8988T (cell line): ENCODE results near the gene C12orf75.
"Not testable (repeated sequence)": the region's sequence is repeated elsewhere in the genome, so short reads cannot be mapped to it uniquely, and the experiment has no call there.

ENCODE experiments used
- DNase-seq: peaks from one replicate; pipeline ENCODE4 v3.0.0; 2011

C12orf75 gene

DNA sequence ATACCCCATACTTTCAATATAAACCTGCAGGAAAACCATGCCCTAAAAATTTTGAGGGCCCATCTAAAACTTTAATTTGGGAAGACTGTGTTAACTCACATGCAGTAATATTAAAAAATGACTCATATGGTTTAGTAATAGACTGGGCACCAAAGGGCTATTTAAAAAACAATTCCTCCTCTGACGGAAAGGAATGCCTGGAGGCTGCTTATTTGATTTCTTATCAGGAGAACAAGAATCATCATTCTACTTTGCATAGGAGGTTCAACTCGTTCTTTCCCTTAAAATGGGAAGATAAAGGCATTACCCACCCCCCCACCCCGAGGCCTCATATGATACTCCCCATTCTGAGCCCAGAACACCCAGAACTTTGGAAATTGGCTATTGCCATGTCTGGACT lies 18.6 kb upstream of the C12orf75 start:
- not testable (repeated sequence) for DNase-seq

DNA sequence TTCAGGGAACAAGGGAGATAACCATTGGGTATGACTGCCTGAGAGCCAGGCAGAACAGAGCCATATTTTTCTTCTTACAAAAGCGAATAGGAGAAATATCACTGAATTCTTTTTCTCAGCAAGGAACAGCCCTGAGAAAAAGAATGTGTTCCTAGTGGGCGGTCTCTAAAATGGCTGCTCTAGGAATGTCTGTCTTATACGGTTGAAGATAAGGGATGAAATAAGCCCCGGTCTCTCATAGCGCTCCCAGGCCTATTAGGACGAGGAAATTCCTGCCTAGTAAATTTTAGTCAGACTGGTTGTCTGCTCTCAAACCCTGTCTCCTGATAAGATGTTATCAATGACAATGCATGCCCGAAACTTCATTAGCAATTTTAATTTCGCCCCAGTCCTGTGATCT lies 16.7 kb upstream of the C12orf75 start:
- not testable (repeated sequence) for DNase-seq

DNA sequence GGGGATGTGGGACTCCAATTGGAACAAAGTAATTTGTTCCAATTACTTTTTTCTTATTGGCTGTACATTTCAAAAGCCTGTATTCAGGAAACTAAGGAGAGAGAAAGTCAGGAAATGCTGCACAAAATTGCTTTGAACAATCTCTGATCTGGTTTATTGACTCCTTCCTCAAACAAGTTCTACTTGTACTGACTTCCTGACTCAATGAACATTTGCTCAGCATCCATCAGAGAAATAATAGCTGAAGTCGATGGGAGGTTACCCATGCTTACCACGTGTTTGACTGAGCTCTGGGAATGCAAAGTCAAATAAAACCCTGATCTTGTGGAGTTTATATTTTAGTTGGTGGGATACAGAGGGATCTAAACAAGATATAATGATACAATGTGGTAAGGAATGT lies 15.4 kb upstream of the C12orf75 start:
- DNase-seq: no peak

DNA sequence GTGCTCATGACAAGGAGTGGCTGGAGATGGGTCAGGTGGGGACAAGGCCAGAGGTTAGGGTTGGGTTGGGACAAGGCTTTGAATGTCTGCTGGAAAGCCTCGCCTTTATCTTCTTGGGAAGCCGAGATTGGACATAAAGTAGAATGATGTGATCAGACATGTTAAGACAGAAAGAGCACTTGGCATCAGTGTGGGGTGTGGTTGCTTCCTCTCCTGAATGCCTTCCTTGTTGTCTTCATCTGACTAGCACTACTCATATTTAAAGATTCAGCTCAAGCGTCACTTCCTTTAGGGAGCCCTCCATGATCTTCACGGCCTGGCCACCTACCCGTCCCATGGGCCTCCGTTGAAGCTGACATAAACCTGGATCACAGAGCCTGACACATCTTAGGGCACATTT lies 14.8 kb upstream of the C12orf75 start:
- no peak for DNase-seq

DNA sequence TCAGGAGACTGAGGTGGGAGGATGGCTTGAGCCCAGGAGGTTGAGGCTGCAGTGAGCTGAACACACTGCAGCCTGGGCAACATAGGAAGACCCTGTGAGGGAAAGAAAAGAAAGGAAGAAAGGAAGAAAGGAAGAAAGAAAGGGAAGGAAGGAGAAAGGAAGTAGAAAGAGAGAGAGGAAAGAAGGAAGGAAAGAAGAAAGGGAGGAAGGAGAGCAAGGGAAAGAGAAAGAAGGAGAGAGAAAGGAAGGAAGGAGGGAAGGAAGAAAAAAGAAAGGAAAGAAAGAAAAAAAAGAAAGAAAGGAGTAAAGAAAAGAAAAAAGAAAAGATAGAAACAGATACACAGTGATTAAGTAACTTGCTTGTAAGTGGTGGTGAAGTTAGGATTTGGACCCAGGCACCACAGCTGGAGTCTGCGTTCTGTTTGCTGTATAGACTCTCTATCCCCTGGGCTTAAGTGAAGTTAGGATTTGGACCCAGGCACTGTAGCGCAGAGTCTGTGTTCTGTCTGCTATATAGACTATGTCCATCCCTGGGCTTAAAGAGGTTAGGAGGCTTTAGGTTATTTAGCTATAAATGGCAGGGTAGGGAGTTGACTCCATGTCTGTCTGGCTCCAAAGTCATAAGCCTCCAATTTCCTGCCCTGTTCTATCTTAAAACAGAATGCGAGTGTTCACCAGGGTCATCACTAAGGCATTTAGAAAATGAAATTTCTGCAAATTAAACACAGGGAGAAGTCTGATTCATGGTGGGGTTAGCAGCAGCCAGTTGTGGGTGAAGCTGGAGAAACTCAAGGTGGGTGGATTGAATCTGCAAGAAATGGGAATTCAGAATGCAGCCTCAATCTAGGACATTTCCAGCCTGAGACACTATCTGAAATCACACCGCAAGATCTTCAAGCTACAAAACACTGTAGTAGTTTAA lies 13.3 kb upstream of the C12orf75 start:
- no peak for DNase-seq

DNA sequence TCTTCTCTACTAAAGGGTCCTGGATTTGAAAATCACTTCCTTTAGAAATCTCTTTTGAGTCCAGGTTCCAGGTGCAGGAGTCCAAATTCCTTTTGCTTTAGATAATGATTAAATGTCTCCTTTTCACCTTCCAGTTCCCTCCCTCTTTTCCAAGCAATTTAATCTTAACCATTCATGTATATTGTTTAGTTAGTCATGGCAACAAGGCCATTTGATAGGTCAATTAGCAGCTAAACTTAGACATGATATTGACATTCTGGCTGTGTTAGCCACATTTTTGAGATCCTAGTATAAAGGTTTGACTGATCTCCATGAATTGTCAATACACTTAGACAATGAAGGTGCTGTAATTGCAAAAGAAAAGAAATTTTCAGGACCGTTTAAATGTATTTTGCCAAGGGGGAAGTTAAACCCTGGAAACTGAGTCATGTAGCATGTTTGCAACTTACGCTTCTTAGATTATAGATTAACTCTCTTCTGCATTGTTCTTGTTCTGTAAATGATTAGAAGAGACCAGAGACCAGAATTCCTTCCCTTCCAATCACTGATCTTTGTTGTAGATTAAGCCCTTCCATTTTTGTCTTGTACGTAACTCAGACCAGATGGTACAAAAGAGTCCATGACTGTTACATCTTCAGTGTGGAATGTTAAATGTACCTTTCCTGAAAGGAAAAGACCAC lies 12.4 kb upstream of the C12orf75 start:
- no peak for DNase-seq

DNA sequence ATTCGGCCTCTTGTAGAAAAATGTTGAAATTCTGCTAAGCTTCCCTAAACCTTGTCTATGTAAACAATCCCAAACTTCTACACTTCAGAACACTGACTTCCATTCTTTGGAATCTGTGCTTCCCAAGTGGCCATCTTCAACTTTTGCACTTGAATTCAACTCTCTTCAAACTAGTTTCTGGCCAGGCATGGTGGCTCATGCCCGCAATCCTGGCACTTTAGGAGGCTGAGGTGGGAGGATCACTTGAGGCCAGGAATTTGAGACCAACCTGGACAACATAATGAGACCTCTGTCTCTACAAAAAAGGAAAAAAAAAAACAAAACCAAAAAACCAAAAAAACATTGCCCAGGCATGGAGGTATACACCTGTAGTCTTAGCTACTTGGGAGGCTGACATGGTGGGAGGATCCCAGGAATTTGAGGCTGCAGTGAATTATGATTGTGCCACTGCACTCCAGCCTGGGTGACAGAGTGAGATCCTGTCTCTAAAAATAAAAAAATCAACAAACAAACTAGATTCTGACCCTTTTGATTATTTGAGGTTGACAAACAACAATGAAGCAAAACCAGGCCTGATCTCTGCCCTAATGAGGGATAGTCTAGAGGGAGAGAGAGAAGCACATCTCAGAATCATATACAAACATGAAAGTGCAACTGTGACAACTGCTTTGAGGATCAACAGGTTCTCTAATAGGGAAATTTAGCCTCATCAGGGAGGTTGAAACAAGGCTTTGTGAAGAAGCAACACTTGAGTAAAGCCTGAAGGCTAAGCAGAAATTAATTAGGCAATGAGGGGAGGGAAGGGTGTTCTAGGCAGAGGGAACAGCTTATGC lies 11.6 kb upstream of the C12orf75 start:
- no peak for DNase-seq

DNA sequence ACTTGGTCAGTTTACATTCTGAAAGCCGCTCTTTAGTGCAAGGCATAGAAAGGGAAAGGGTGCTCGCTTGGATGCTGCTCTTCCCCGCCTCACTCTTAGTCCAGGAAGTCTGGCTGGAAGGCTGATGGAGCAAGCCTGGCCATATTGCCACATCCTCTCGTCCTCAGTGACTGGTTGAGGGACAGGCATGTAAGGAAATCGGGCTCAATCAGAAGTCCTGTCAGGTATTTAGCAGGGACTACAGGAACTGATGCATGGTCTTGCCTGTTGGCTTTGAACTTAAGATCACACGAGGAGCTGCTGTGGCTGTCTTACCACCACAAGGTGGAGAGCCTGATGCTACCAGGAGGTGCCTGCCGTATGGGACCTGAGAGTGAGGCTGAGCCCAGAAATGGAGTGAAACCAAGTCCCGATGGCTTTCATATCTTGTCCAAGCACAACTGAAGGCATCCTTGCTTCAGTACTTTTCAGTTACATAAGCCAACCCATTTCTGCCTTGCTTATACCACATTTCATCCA lies 10.7 kb upstream of the C12orf75 start:
- no peak for DNase-seq

DNA sequence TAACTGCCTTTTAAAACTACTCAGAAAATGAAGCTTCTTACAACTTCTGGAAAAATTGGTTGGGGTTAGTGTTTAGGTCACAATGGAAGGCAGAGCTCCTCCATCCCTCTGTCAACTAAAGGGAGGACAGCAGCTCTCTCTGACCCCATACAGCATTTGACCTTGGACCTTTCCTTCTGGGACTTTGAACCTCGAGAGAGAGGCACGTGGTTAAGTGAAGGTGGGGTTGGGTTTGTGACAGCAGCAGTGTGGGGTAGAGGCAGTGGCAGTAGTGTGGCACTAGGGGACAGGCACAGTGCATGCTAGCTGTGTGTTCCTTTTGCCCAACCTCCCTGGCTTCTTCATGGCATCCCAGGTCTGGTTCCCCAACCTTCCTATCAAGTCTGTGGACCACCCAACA lies 9.4 kb upstream of the C12orf75 start:
- DNase-seq: no peak

DNA sequence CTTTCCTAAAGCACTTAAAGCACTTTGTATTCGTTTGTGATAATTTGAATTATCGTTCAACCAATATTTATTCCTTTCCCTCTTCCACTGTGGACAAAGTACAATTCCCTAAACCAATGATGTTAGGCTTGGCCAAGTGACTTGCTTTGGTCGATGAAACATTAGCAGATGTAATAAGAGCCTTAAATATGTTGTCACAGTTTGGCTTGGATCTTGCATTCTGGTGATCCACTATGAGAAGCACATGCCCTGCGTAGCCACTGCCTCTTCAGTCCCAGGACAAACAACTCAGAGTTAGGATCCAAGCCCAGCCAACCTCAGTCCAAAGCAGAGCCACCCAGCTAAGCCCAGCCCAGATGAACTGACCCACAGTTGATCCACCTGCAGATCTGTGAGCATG lies 8.4 kb upstream of the C12orf75 start:
- DNase-seq: no peak

DNA sequence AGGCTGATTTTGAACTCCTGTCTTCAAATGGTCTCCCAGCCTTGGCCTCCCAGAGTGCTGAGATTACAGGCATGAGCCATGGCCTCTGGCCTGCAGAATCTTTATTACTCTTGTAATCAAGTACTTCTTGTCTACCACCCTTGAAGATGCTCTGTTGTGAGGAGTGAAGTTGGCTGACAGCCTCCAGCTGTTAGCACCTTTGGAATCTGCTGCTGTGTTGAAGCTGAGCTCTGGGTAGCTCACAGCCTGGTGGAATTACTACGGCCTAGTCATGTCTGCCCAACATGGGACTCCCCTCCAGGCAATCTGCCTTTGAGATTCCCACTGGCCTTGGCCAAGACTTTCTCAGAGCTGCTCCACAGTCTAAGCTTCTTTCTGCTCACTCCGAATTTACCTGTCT lies 5.8 kb upstream of the C12orf75 start:
- DNase-seq: no peak

DNA sequence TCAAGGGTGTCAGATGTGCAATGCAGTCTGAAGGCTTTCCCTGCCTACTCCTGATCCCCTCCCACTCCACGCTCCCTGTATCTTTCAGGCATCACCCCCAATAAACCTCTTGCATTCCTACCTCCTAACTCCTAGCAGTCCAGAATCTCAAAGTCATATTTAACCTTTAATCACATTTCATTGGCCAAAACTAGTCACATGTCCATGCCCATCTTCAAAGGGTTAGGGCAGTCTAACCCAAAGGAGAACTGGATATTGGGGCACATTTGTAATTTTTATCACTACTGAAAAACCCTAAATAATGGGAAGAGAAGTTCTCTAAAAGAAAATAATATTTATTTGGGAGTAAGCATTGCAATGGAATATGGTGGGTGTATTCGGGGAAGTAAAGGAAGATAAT lies 5.4 kb upstream of the C12orf75 start:
- DNase-seq: no peak

DNA sequence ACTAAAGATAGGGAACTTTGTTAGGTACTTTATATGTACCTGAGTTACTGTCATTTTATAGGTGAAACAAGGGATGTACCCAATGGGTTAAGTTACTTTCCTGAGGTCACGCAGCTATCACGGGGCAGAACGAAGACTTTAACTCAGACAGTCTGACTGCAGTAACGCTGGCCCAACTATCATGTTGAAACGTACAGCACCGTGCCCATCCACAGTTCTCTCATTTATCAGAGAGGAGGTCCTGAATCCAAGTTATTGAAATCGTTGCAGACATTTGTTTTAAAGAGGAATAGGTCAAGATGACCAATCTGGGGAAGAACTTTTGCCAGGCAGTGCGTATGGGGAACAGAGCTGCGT lies 587 bp upstream of the C12orf75 start:
- DNase-seq: no peak

DNA sequence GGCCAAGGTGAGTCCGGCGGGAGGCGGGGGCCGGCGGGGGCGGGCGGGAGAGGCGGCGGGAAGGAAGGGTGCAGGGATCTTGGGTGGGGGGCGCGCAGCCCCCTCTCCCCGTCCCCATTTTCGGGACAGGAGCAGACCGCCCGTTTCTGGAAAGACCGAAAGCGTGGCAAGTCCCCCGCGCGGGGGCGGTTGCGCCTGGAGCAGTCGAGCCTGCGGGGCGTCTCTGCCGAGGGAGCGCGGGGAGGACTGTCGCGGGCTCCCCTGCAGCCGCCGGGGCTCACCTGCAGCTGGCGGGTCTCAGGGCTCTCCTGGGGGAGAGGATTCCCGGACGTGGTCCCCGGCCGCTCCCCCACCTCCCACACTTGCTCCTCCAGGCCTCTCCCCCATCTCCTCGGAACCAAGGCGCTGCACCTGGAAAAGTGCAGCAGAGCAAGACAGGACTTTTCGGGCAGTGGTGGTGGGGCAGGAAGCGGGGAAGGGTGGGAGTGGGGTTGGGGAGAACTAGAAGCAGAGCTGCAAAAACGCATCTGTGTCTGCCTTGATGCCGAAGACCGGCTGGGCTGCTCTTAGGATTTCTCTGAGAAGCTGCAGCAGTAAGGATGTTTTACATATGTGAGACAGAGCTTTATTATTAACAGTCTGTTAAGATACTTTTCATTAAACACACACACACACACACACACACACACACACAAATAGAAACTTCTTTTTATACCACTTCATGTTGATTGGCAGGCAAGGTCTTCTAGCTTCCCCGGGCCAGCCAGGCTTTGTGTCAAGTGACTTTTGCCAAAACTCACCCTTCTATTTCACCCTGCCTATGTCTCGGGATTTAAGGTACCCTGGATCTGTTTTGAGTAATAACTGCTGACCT lies 677 bp downstream of the C12orf75 start:
- no peak for DNase-seq

DNA sequence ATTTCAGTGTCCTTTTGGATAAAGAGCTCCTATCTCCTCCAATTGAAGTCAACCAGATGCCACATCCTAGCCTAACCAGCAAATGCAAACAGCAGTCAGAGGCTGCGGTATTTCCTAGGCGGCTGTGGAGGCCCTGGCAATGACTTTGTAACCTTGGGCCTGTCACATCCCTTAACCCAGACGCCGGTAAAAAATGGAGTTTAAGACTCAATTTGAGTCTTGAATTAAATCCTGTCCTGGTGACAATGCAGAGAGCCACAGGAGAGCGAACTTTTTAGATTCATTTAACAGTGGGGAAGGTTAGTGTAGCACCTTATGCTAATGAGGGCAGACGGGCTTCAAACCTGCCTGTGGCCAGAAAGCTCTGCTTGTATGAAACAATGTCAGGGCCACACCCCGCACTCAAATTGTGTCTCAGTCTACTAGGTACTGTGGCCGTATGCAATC lies 1.3 kb downstream of the C12orf75 start:
- no peak for DNase-seq

DNA sequence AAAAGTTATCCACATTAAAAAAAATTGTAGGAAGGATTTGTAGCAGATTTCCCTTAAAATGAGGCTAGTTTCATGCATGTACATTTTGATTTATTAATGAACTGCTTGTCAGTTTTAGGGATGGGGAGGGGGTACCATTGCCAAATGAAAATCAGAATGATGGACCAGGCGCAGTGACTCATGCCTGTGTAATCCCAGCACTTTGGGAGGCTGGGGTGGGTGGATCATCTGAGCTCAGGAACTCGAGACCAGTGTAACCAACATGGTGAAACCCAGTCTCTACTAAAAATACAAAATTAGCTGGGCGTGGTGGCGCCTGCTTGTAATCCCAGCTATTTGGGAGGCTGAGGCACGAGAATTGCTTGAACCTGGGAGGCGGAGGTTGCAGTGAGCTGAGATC lies 1.8 kb downstream of the C12orf75 start:
- DNase-seq: not testable (repeated sequence)

DNA sequence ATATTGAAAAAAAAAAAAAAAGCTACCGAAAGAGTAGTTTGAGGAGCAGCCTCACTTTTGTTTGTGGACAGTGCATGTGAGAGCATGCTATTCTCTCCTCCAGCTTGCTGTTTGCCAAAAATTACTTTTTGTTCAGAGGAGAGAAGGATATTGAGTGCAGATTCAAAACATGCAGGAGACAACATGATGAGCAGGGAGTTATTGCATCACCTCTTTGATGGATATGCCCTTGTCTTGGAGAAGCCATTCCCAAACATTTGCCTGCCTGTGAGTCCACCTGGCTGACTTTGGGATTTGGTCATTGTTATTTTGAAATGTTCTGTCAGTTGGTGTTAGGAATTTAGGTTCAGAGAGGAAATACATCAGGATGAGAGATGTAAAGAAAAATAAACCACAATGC lies 2.4 kb downstream of the C12orf75 start:
- no peak for DNase-seq

DNA sequence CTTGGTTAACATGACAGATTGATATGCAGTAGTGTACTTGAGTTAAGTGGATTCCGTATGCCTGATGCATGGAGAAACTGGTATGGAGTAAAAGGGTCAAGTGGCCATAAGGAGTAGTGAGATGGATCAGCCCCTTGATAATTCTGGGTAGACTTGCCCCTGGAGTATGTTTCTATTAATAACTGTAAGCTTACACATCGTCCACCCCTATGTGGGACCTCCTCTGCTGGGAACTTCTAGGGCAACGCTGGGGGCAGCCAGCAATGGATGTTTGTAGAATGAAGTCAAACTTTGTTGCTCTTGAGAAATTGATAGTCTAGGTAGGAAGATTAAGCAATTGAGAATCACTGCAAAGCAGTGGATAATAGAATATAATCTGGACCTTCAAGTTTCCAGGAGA lies 3.5 kb downstream of the C12orf75 start:
- no peak for DNase-seq

DNA sequence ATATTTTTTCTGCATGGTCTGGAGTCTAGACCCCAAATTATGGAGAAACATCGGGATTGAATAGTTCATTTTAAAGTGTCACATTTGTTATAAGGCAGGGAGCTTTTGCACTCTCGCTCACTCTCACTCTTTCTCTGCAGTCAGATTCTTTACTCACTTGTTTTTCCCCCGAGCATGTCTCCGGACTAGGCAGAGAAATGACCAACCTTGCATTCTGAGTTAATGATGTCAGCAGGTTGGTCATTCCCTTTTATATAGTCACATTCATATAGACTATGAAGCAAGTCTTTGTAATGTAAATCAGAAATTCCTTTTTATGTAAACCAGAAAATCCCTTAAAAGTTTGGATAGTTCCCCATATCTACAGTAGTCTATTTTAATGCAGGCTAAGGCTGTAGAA lies 4.1 kb downstream of the C12orf75 start:
- DNase-seq: no peak

DNA sequence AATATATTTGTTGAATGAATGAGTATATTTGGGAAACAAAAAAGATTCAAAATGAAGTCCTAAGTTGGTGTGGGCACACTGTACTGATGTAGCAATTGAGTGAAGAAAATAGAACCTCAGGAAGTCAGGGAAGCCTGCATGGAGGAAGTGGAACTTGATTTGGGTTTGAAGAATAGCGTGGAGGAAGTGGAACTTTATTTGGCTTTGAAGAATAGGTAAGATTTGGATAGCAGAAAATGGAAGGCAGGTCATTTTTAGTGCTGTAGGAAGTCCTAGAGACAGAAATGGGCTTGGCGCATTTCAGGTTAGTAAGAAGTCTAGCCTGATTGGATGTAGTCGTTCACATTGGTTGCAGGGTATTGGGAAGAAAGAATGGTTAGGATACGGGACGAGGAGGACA lies 5.4 kb downstream of the C12orf75 start:
- no peak for DNase-seq

DNA sequence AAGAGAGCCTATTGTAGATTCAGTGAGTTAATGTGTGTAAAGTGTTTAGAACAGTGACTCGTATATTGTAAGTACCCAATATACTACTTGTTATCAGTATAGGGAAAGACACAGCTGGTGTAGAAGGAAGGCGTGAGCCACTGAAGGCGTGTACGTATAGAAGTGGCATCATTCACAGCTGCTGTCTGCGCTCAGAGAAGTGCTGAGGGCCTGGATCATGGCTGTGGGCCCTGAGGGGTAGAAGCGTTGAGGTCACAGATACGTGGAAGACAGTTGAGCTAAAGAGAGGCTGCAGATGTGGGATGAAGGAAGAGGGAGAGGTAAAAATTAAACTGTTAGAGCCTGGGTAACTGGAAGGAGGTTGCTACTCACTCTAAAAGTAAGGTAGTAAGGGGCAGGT lies 5.9 kb downstream of the C12orf75 start:
- no peak for DNase-seq

DNA sequence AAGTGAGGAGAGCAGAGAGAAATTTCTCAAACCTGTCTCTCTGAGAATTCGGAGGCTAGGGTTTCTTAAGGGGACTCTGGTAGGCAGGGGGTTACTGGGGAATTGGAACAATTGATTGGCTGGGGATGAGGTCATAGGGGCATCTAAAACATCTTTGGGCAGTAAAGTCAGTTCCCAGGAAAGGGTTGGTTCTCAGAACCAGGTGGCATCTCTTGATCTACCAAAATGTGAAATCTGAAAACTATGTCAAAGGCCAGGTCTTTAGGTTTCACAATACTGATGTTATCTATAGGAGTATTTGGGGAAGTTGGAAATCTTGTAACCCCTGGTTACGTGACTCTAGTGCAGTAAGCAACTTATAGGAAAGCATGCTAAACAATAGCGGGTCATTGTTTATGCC lies 6.9 kb downstream of the C12orf75 start:
- DNase-seq: no peak
